Kidney glomerular epithelial cell (primary cell): ENCODE measurements around the gene UNK.
"Not testable (repeated sequence)": the region's sequence is repeated elsewhere in the genome, so short reads cannot be mapped to it uniquely, and the experiment has no call there.

Source experiments
- DNase-seq: peaks from one replicate; lab custom pipeline; 2025; lab: John Stamatoyannopoulos, UW

The UNK gene

DNA sequence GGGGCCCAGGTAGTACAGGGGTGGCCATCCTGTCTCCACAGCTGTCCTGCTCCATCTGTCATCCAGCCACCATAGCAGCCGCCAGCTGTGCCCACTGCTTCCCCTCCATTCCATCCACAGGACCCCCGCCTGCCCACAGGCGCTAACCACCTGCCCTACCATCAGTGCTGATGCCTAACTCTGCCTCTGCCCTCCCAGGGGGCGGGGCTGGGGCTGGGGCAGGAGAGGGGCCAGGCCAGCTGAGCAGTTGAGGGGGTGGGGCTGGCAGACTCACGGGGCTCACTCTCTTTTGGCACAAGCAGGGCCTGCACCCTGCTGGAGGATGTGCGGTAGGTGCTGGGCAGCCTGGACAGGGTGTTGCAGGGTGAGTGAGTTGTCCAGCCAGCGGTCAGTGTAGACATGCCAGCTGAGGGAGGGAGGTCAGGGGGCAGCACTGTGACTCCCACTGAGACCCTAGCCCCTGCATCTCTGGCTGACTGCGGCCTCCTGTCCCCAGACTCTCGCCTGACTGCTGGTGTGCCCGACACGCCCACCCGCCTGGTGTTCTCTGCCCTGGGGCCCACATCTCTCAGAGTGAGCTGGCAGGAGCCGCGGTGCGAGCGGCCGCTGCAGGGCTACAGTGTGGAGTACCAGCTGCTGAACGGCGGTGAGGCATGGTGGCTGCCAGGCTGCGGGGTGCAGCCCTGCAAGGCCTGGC is 29.3 kb upstream of the UNK start:
- no peak for DNase-seq

DNA sequence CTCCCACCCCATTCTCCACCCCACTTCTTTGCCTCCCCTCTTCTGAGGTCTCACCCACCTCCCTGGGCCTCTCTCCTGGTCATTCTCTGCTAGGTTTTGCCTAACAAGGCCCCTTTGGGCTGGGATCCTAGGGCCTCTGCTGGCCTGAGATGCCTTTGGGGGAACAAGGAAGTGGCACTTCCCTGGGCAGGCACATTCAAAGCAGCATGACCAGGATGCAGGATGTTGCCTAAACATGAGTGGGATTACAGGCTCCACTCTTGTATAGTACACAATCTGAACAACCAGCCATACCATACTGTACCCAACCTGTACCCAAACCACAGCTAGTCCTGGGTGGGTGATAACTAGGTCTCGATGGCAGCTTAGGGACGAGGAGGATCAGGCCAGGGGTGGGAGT is 28.6 kb upstream of the UNK start:
- no peak for DNase-seq

DNA sequence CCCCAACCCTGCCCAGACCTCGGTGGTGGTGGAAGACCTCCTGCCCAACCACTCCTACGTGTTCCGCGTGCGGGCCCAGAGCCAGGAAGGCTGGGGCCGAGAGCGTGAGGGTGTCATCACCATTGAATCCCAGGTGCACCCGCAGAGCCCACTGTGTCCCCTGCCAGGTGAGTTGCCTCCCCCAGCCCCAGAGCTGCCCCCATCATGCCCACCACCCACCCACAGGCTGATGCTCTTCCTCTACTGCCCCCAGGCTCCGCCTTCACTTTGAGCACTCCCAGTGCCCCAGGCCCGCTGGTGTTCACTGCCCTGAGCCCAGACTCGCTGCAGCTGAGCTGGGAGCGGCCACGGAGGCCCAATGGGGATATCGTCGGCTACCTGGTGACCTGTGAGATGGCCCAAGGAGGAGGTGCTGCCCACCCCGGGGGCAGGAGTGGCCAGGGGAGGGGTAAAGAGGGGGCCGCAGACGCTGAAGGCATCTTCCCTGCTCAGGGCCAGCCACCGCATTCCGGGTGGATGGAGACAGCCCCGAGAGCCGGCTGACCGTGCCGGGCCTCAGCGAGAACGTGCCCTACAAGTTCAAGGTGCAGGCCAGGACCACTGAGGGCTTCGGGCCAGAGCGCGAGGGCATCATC is 28.0 kb upstream of the UNK start:
- no peak for DNase-seq

DNA sequence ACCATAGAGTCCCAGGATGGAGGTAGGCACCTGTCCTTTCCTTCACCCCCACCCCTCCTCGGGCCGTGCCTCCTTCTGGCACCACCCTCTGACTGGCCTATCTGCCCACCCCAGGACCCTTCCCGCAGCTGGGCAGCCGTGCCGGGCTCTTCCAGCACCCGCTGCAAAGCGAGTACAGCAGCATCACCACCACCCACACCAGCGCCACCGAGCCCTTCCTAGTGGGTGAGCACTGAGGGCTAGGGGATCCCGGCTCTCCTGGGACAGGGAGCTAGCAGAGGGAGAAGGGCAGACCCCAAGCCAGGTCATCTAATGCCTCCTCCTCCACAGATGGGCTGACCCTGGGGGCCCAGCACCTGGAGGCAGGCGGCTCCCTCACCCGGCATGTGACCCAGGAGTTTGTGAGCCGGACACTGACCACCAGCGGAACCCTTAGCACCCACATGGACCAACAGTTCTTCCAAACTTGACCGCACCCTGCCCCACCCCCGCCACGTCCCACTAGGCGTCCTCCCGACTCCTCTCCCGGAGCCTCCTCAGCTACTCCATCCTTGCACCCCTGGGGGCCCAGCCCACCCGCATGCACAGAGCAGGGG is 27.4 kb upstream of the UNK start:
- DNase-seq, result no peak

DNA sequence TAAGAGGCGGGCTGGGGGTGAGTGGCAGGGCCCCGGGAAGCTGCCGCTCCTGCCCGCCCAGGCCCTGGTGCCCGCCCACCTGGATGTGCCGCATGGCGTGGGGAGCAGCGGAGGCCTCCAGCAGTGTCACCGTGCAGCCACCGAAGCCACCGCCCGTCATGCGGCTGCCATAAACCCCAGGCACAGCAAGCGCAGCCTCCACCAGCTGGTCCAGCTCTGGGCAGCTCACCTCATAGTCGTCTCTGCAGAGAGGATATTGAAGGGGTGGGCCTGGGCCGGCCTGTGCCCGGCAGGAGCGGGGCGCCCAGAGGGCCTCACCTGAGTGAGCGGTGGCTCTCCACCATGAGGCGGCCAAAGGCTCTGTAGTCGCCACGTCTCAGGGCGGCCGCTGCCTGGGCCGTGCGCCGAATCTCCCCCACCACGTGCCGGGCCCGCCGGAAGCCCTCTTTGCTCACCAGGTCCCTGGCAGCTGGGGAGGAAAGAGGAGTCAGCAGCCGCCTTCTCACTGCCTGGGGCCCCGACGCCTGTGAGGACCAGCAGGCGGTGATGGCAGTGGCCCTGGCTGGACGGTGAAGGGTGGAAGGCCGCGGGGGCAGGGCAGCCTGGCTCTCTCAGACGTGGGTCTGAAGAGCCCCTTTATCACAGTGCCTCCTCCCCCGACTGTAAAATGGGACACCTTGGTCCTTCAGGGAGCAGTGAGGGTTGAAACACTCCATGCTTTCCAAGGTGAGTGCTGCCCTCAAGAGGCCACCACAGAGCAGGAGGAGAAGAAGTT is 26.3 kb upstream of the UNK start:
- no peak for DNase-seq

DNA sequence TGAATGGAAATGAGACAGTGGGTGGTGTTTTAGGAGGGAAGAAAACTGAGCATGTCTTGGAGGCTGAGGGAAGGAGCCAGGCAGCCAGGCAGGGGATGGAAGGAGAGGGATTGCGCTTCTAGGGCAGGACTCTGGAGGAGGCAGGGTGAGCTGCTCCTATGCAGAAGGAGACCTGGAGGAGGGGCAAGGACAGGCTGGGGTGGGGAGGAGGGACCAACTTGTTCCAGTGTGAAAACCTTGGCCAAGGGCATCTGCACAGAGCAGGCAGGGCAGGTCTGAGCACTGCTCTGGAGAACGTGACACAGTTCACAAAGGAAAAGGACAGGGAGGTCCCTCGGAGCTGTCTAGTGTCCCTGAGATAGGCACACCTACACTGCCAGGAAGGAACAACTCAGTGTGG is 25.1 kb upstream of the UNK start:
- no peak for DNase-seq

DNA sequence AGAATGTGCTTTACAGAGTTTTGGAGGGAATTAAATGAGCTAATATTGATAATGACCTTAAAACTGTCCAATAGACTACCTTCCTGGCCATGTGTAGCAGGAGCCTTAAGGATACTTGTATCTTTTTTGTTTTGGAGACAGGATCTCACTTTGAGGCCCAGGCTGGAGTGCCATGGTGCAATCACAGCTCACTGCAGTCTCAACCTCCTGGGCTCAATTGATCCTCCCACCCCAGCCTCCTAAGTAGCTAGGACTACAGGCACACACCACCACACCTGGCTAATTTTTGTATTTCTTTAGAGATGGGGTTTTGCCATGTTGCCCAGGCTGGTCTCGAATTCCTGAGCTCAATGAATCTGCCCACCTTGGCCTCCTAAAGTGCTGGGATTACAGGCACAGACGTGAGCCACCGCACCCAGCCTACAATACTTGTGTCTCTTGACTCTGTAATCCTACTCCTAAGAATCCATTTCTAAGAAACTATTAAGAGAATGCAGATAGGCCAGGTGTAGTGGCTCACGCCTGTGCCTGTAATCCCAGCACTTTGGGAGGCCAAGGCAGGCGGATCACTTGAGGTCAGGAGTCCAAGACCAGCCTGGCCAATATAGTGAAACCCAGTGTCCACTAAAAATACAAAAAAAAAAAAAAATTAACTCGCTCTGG is 24.5 kb upstream of the UNK start:
- not testable (repeated sequence) for DNase-seq

DNA sequence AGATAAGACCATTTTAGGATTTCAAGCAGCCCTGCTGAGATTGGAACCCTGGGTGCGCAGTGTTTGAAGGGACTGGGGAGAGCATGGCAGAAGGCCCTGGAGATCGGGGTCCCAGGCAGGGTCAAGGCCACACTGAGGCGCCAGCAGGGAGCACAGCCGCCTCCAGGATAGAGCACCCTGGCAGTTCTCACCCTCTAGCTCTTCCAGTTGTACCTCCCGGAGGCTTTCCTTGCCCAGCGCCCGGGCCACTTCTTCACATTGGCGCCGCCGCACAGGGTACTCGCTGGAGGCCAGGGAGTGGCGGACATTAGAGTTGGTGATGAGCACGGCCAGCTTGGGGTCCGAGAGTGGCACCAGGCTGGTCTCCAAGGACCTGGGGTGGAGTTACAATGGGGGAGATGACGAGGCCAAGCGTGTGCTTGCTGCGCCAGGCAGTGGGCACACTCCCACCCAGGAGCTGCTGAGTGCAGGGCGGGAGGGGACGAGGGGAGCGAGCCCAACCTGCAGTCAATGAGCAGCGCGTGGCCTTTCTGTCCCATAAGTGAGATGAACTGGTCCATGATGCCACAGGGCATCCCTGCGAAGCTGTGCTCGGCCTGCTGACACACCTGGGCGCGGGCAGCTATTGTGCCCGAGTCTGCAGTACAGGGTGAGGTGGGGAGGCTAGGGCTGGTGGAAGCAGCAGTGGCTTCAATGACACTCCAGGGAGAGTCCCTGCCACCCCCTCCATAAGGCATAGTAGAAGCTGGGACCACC is 21.9 kb upstream of the UNK start:
- DNase-seq, result no peak

DNA sequence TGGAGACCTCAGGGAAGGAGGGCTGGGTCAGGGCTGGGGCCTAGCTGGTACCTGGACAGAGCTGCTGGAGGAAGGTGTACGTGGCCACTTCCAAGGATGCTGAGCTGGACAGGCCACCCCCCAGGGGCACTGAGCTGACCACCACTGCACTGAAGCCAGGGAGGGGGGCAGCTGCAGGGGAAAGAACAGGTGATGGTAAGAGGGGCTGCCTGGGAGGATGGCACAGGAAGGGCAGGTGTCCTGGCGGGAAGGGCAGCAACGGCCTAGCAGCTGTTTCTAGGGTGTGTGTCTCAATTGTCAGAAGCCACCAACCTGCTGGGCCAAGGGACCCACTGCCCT is 21.4 kb upstream of the UNK start:
- DNase-seq, result no peak

DNA sequence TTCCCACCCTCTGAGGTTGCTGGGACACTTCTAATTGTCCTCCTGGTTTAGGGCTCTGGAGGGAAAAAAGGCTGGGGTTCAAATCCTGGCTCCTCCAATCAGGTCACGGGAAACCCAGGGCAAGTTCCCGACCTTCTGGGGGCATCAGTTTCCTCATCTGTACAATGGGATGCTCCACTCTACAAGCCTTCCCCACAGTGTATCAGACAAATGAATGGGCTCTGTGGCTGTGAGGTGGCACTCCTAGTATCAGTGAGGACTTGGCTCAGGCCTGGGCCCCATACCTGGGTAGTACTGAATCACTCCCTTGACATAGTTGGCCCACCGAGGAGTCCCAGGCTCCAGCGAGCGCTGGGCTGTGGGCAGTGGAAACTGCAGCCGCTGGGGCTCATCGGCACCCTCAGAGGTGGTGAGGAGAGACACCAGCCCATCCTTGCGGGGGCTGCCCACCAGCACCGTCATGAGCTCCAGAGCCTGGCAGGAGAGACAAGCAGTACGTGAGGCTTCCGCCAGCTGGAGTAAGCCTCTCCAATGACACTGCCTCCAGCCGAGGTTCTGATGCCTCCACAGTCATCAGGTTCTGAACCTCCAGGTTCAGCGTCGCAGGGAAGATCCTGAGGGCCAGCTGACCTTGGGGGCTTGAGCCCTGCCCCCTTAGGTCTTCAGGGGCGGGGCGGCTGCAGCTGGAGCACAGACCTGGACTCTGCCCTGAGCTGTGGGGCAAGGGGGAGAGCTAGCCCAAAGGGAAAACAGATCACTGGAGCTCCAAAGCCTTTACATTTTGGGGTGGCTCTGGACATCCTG is 20.8 kb upstream of the UNK start:
- DNase-seq, result no peak

DNA sequence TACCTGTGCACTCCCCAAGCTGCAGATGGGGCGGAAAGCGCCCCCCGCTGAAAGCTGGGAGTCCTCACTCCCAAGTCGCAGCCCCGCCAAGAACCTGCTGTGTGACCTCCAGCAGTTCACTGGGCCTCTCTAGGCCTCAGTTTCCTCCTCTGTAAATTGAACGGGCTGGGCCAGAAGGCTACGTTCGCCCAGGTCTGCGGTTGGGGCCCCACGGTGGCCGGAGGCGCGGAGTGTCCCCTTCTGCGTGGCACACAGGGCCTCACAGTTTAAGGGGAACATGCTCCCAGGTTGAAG is 20.2 kb upstream of the UNK start:
- no peak for DNase-seq

DNA sequence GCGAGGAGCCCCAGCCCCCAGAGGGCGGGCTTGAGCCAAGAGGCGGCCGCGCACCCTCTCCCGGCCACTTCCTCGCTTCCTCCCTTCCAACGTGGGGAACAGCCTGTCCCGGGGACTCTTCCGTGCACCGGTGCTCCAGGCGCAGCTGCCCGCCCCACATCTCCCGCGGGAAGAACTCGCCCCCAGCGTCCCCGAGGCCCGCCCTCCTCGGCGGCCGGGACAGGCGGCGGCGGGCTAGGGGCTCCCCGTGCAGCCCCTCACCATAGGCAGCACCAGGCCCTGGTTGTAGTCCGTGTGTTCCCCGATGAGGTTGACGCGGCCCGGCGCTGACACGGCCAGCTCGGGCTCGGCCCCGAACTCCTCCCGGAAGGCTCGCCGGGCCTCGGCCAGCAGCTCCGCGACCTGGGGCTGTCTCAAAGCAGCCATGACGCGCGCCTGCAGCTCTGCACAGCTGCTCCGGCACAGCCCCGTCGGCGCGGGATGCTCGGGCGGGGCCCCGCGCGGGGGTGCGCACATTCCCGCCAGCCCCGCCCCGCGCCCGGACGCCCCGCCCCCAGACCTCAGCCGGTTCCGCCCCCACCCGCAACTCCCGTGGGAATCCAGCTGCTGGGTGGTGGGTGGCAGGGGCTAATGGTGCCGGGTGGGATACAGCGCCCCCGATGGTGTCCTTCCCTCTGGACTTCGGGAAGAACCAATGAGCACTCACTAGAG is 19.7 kb upstream of the UNK start, which contains the start of gene GALK1:
Gene GALK1 (minus strand): TSS at position 482 of the 711 bp plus-strand sequence. CDS start 56 bp downstream, at position 426.
- DNase-seq, result no peak

DNA sequence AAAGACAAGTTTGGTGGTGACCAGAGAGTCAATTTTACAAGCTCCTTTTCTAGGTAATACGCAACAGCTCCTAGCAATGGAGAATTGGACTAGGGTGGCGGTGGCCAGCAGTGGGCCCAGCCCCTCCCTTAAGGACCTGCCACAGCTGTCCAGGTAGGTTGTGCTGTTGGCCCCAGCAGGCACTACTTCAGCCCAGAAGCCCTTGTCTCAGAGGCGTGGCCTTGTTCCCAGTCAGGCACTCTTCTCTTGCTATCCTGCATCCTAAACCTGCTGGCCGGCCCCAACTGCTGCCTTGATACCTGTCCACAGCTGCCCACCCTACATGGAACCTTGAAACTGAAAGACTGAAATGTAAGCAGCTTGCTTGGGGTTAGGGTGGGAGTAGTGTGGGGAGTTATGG is 18.6 kb upstream of the UNK start:
- no peak for DNase-seq

DNA sequence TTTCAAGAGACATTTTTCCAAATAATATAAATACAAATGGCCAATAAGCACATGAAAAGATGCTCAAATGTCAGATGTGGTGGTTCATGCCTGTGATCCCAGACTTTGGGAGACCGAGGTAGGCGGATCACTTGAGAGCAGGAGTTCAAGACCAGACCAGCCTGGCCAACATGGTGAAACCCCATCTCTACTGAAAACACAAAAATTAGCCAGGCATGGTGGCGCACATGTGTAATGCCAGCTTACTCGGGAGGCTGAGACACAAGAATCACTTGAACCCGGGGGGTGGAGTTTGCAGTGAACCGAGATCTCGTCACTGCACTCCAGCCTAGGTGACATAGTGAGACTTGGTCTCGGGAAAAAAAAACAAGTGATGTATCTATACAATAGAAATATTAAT is 16.7 kb upstream of the UNK start:
- DNase-seq, result no peak

DNA sequence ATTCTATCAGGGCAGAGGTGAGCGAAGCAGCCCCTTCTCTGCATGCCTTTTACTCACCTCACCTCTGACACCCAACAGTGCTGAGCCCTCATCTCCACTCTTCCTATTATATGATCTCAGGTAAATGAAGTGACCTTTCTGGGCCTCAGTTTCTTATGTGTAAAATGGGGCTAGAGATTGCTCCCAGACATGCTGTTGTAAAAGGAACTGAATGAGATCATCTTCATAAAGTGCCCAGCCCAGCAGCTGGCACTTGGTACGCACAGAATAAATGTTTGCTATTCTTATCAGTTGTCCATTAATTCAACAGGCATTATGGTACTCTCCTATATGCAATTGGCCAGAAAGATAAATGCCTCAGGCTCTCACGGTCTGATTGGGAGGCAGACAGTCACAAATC is 15.1 kb upstream of the UNK start:
- DNase-seq, result no peak

DNA sequence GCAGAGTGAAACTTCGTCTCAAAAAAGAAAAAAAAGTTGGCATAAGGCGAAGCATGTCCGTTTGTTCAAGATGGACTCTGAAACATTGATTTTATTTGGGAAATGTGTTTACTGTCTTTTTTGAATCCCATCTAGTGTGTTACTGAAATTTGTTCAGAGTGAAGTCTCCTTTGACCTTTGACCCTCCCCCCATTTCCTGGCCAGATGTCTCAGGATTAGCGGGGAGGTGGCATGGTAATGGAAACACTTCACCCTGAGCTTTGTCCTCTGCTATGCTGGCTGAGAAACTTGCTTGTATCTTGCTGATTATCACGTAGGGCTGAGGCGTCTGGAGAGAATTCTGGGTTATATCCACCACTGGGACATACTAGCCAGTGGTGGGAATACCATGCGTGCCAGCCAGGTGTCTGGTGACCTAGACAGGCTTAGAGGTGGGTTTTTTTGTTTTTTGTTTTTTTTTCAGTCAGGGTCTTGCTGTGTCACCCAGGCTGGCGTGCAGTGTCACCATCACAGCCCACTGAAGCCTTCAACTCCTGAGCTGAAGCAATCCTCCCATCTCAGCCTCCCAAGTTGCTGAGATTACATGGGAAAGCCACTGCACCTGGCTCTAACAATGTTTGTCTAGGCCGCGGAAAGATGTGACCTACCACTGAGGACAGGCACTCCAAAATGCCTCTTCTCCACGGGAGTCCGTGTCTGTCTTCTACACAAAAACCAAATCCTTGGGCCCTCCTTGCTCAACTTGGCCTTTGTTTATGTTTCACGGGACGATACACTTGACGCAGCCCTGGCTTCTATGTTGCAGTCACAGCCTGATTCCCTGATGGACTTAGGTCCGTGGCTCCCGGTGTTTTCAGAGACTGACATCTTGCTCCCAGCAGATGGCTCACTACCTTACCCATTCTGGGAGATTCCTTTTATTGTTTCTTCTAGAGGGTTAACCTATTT is 13.0 kb upstream of the UNK start:
- DNase-seq, result no peak

DNA sequence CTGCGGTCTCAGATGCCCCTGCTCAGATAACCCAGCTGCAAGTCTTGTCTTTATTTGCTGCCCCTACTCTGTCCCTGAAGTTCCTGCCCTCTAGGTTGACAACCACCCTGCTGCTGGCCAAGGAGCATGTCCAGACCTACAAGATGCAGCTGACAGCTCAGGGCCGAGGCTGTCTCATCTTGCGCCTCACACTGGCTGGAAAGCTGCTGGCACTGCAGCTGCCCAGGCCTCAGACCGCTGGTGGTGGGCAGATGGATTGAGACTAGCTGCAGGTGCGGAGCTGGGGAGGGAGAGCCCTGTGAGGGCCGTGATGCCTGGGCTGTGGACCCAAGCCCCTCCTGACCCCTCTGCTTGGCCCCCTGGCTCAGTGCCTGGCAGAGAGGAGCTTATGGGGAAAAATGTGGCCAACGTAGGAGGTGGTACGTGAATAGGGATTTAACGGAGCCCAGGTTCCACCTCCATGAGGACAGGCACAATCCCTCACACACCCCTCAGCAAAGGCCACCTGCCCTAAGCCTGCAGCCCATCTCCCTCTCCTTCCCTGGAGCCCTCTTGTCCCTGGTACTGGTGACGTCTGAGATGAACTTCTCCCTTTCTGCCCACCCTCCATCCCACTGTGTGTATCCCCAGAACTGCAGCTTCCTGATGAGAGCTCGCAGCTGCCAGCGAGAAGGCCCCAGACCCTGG is 11.3 kb upstream of the UNK start:
- no peak for DNase-seq

DNA sequence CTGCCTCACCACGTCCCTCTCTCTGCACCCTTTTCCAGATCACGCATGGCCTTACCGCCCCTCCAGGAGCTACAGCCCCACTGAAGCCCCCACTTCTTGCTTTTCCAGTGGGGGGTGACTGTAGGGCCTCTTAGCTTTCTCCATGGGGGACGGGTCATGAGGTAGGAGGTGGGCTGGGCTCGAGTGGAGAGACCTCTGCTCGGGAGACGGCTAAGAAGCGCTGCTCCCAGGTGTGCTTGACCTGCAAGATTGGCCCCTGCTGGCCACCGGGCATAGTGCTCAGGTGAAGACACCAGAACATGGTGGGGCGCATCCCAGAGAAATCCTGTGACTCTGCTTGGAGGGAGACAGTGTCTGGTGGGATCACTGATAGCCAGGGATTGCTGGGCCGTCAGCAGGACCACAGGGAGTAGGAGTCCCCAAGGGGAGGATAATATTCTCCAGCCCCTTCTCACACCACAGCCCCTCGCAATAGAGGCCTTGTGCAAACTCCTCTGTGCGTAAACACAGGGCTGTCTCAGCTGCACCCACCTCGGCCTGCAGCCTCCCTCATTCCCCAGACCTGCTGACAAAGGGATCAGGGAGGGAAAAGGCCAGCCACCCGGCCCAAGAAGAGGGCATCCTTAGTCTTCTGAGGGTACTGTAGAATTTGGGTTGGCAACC is 10.7 kb upstream of the UNK start:
- DNase-seq, result no peak
